NCI-H2107 (cell line): ENCODE results near the gene RAB31.

Experiments
- DNase-seq: peaks from one replicate; lab custom pipeline; 2025; lab: John Stamatoyannopoulos, UW

RAB31 gene

DNA sequence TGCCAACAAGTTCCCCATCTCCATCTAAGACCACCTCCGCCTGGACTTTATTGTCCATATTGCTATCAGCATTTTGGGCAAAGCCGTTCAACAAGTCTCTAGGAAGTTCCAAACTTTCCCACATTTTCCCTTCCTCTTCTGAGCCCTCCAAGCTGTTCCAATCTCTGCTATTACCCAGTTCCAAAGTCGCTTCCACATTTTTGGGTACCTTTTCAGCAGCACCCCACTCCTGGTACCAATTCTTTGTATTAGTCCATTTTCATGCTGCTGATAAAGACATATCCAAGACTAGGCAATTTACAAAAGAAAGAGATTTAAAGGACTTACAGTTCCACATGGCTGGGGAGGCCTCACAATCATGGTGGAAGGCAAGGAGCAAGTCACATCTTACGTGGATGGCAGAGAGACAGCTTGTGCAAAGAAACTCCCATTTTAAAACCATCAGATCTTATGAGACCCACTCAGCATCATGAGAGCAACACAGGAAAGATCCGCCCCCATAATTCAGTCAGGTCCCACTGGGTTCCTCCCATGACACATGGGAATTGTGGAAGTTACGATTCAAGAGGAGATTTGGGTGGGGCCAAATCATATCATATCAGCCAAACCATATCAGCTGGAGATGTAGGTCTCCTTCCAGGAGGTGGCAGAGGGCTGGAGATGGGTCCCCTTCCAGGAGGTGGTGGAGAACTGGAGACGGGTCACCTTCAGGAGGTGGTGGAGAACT is 157.8 kb downstream of the RAB31 start:
- no peak for DNase-seq

DNA sequence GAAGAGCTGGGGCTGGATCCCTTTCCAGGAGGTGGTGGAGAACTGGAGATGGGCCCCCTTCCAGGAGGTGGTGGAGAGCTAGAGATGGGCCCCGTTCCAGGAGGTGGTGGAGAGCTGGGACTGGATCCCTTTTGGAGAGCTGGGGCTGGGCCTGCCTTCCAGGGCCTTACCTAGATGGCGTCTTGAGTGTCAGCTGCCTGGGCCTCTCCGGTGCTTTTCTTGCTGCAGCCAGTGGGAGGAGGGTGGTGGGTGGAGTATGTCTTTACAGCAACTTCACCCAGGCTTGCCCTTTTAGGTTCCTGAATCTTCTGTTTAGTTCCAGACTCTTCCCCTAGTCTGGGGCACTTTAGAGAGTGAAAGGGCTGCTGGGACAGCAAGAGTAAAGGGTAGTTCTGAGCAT is 158.5 kb downstream of the RAB31 start:
- DNase-seq, result no peak

DNA sequence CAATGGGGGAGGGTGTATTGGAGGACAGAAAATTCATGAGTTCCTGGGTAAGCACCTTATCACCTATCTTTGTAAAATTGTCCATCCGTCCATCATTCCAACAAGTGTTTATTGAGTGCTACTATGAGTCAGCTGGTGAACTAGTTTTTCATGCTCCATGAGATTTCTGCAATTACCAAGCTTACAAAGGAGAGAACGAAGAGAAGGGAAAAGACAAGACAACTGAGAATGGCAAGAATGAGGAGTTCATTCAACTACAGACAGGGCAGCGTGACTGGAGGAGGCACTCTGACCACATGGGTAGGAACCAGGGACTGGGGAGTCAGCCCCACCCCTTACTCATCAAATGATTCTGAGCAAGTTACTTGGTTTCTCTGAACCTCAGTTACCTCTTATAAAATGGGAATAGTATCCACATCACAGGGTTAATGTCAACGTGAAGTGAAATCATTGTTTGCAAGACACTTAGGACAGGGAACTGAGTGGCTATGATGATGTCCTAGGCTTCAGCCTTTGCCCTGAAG is 159.0 kb downstream of the RAB31 start:
- no peak for DNase-seq

DNA sequence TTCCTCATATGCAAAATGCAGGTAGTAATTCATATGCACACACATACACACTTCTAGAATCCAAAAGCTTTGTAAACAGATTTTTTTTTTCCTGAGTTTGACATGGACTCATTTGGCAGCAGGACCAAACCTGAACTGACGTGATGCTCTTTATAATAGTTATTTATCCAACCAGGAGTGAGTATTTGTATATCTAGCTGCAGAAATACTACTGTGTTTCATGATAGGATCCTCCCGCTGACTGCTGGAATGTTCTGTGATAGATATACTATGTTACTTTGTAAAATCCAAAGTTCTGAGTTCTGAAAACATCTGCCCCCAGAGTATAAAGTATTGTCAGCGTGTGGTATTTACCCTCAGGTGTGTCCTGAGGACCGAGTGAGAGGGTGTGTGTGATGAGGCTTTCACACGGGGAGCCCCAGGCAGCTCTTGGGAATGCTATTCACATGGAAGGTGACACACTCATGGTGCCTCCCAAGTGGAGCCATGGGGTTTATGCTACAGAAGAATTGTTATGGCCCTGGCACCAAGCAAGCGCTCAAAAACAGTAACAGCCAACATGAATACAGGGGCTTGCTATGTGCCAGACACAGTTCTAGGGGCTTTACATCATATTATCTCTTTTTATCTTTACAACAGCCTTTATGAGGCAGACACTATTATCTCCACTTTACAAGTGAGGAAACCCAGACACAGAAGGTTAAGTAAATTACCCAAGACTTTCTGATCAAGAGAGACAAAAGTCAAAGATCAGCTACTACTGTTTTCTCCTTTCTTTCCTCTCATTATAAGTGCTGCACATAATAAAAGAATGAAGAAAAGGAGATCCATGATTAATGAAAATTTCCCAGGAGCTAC is 161.0 kb downstream of the RAB31 start:
- no peak for DNase-seq

DNA sequence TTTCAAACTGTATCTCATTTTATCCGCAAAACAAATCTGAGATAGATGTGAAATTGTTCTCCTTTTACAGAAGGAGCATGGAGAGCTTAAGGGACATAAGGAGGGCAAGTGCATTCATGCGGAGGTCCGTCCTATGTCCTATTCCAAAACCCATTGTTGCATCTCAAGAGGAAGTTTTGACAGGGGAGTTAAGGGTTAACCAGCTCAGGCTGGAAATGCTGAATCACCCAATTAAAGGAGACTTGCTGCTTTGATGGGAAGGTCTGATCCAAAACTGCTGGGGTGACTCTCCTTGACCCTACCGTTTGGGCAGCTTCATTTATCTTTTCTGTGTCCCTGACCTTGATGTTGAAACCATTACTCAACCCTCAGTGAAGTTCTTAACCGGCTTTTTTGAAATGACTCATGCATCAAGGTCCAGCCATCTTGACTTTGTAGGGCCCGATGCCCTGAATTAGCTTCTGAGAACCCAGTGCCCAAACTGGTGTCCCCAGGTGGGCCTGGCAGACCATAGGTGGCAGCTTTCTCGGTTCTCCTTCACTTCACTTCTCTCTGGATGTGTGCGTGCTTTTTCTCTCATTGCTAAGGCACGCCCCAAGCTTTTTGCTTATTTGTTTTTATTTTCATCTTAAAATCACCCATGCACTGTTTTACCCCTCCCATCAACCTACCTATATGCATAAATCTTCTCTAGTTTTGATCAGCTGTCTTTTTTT is 161.8 kb downstream of the RAB31 start:
- DNase-seq, result no peak

DNA sequence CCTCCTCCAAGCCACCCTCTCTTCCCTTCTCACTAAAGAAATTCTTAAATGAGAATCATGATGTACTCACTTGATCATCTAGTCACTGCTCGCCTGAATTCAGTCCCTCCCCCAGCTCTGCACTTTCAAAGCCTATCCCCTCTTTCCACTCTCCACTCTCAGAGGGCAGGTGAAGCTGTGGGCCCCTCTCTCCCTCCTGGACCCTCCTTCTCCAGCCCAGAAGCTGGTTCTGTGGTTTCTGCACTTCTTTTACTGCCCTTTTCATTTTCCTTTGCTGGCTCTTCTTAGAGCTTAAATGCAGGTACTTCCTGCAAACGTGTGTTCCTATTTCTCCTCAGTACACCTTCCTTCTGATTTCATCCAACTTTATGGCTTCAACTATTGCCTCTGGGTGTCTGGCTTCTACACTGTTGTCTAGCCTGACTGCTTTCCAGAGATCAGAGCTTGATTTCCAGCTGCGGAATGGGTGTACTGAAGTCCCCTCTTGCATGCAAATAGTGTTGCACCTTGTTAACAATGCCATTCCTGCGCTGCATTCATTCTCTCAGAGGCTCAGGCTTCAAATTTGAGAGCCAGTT is 162.4 kb downstream of the RAB31 start:
- DNase-seq, result no peak

DNA sequence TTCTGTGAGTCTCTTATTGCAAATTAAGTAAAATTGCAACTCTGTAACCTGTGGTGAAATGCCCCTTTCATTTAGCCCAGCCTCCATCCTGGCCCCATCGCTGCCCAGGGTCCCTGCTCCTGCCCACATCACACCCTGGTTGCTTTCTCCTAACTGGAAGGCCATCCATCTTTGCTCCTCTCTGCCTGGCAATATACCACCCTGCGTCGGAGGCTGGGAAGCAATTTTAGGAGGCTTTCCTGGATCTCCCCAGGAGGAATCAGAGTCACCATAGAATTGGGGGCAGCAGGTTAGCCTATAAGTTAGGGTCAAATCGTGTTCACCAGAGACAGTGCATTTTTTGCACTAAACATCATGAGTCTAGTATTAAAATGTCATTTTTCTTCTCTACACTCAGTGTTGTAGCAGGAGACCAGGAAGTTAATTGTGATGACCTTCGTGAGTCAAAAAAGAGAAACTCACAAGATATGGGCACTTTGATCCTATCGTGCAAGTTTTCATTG is 163.2 kb downstream of the RAB31 start:
- DNase-seq, result no peak

DNA sequence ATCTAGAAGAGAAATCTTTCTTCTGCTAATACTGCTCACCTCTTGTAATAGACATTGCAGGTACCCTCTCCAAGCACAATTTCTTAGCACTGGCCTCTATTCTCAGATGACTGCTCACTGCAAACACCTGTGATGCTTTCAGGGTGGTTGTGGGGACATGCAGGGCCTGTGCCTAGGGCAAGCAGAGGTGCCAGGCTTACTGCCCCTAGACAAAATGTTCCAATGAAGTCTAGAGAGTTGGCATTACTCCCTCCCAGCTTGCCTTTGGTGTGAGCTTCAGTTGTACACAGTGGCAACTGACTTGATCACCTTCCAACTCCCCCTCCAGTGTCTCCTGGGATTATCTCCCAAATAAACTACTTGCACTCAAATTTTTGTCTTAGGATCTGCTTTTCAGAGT is 164.7 kb downstream of the RAB31 start:
- no peak for DNase-seq

DNA sequence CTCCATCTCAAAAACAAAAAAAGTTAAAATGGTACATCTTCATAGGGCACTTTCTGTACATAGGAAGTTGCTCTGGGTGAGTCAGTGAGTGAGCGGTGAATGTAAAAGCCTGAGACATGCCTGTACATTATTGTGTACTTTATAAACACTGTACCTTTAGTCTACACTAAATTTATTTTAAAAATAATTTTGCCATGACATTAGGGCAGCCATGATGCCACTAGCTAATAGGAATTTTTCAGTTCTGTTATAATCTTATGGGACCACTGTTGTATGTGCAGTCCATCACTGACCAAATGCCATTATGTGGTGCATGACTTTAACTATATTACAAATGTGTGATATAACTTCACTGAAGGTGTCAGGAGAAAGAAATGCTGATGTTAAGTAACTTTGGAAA is 166.6 kb downstream of the RAB31 start:
- DNase-seq, result no peak

DNA sequence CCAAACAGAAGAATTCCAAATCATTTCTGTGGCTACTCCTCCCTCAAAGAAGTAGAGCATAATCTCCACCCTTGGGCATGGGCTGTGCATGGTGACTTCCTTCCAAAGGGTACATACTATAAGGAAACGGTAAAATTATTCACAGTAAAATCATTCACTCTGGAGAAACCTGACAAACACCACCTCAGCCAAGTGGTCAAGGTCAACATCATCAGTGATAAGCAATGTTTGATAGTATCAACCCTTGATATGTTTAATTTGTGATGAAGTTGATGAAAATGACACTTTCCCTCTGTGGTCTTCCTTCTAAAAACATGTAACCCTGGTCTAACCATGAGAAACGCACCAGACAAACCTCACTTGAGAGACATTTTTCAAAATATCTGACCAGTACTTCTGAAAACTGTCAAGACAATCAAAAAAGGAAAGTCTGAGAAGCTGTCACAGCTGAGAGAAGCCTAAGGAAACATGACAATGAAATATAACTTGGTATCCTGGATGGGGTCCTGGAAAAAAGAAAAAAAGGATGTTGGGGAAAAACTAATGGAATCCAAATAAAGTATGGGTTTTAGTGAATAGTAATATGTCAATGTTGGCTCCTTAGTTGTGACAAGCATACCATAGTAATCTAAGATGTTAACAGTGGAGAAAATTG is 168.2 kb downstream of the RAB31 start:
- no peak for DNase-seq

DNA sequence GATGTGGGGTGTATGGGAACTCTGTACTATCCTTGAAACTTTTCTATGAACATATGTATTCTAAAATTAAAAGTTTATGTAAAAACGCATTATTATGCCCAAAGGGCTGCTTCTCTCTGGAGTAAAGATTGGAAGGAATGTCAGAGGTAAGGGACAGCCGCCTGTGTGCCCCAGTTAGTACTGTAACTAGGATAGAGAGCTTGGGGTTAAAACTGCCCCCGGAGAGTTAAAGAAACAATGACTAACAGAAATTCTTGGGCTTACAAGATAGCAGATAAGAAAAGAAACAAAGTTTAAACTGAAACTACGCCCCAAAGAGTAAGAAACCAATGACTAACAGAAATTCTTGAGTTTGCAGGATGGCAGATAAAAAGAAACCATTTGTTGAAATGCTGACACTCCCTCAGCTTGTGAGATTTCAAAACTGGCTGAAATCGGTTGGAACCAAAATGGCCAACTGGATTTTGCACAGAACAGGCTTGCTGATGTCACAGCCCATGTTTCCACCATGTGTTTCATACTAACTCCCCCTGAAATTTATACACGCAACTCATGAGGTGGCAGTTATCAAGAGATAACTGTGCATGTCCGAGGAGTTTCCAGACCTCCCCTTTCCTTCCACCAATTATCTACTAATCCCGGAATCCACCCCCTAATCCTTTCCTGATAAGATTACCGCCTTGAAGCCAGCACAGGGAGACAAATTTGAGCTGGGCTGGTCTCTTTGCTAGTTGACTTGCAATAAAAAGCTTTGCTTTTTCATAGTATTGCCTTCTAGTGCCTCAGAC is 169.0 kb downstream of the RAB31 start:
- no peak for DNase-seq

DNA sequence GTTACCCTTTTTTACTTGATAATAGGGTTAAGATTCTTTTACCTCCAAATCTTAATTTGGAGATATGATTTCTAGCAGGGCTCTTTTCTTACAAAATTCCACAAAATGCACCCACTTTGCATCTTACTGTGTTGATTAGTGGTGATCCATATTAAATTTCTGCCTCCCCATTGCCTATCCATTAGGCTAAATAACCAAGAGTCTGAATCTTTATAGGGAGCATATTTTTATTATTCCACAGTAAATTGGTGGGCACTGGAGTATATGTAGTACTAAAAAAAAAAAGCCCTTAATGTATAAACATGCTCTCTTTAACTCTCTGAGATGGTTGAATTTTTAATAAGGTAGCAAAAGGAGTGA is 169.5 kb downstream of the RAB31 start:
- no peak for DNase-seq

DNA sequence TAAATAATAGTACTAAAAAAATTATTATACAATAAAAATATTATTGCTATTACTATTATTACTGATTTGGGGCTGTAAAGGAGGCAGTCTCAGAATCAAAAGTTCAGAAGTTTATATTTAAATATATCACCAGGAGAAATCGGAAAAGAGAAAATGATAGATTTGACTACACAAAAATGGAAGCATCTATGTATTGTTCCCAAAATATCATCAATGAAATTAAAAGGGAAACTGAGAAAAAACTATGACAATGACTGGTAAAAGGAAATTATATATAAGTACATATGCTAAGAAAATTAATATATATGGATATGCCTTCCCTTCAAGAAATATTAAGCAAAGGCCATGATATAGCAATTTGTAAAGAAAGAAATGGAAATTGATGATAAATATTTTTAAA is 170.0 kb downstream of the RAB31 start:
- no peak for DNase-seq

DNA sequence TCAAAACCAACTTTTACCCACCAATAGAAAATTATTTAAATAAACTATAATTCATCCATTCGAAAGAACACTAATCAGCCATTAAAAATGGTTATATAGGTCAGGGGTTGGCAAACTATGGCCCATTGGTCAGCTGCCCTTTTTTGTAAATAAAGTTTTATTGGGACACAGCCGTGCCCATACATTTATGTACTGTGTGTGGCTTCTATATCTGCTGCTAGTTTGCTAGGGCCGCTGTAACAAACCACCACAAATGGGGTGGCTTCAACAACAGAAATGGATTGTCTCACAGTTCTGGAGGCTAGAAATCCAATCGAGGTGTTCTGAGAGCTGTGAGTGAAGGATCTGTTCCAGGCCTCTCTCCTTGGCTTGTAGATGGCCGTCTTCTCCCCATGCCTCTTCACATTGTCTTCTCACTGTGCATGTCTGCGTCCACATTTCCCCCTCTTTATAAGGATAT is 170.7 kb downstream of the RAB31 start:
- DNase-seq, result no peak

DNA sequence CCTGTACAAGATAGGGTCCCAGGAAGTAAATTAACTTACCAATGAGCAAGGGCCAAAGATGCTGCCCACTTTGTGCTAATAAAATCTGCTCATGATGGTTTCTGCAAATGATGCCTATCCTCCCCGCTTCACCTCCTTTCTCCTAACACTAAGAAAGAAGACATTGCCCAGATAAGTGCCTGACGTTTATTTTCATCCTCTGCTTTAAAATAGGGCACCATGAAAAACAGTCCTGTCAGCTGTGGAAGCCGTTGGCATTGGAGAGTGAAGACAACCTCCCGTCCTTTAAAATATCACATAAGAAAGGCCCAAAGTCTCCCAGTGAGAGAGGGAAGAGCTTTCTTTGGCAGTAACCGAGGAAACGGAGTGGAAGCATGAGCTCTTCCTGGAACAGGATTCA is 176.0 kb downstream of the RAB31 start:
- no peak for DNase-seq

DNA sequence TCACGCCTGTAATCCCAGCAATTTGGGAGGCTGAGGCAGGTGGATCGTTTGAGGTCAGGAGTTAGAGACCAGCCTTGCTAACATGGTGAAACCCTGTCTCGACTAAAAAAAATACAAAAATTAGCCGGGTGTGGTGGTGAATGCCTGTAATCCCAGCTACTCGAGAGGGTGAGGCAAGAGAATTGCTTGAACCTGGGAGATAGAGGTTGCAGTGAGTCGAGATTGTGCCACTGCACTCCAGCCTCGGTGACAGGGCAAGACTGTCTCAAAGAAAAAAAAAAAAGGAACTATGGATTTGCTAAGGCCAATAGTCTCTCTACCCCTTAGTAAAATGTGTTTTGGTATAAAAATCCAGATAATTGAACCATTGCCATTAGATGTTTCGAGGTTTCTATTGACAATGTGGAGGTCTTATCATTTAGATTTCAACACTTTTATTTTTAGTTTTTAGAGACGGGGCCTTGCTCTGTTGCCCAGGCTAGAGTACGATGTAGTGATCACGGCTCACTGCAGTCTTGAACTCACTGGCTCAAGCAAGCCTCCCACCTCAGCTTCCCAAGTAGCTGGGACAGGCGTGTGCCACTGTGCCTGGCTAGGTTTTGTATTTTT is 176.5 kb downstream of the RAB31 start:
- no peak for DNase-seq

DNA sequence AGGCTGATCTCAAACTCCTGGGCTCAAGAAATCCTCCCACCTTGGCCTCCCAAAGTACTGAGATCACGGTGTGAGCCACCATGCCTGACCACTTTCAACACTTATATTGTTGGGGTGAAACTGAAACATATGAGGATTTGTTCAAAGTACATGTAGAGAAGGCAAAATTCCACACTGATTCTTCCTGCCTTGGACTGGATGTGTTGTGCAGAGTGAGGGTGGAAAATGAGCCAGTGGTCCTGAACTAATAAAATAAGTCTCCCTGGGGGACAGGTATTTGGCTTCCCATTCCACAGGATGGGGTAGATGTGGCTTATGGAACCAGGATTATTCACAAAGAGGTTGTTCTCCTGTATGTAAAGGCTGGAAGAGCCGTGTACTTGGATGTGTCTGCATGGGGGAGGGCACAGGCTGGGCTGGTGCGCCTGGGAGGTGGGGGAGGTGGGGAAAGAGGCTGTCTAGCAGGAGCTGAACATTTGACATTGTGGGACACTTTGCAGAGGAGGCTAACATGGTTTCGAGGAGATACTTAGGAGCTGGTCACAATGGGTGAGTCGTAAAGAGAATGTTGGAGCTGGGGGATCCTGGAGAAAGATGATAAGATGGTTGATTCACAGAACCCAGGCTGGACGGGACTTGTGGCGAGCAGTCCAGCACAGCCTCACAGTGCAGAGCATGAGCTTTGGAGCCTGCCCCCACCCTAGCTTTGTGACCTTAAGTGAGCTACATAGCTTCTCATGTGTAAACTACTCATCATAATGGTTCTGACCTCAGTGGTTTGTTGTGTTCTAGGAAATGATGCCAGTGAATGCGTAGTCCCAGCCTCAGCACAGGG is 177.3 kb downstream of the RAB31 start, which contains the start of gene TXNDC2:
Gene TXNDC2, plus strand, starts transcription at position 804 of the 835 bp plus-strand sequence. CDS start 708 bp downstream, outside the sequence.
- DNase-seq, result no peak

DNA sequence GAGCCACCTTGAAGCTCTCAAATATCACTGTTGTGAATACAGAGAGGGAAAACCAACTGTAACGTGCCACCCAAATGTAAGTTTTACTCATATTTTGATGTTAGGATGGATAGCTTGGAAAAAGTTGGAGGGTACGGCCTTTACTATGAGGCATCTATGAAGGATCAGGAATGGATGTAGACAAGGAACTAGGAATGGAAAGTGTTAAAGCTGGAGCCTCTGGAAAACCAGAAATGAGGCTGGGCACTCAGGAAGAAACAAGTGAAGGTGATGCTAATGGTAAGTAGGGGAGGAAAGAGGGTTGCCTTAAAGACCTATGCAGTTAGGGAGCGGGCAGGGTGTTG is 177.9 kb downstream of the RAB31 start:
- DNase-seq, result no peak

DNA sequence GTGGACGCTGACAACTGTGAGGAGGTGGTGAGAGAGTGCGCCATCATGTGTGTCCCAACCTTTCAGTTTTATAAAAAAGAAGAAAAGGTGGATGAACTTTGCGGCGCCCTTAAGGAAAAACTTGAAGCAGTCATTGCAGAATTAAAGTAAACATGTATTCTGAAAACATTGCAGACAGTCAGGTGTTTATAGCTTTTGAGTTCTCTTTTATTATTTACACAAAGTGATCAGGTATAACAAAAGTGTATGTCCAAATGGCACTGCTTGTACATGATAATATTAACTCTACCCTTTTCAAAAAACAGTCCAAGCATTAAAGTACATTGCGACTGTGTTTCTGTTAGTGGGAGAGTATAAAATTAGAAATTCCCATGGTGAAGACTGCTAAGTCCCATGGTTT is 179.9 kb downstream of the RAB31 start:
- DNase-seq, result no peak
